ENCODE measurements around the gene KBTBD2.
"Not testable (repeated sequence)": the region's sequence is repeated elsewhere in the genome, so short reads cannot be mapped to it uniquely, and the experiment has no call there.

The KBTBD2 gene

GRCh38 chr7:32891043-32891799 is at the start of gene KBTBD2:
TSS of gene KBTBD2 (minus strand) at chr7:32891760. CDS start at chr7:32879604, 12,156 bp downstream.
- DNase-seq: peak; percentile 88 to 90

DNA sequence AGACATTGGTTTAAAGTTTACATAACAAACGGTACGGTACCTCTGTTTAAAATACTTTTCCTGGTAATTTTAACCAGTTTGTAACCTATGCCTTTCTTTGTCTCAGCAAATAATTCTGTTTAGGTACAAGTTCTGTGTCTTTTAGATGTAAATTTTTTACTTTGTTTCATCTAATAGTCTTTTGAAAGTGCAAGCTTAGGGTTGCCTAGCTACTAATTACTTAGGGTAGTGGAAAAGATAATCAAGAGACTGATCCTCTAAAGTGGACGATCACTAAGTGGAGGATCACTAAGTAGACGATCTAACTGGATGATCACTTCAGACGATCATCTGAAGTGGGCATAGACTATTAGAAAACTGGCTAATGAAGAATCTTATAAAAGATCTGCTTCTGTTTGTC is 49.6 kb upstream of the KBTBD2 start:
- DNase-seq: no peak

DNA sequence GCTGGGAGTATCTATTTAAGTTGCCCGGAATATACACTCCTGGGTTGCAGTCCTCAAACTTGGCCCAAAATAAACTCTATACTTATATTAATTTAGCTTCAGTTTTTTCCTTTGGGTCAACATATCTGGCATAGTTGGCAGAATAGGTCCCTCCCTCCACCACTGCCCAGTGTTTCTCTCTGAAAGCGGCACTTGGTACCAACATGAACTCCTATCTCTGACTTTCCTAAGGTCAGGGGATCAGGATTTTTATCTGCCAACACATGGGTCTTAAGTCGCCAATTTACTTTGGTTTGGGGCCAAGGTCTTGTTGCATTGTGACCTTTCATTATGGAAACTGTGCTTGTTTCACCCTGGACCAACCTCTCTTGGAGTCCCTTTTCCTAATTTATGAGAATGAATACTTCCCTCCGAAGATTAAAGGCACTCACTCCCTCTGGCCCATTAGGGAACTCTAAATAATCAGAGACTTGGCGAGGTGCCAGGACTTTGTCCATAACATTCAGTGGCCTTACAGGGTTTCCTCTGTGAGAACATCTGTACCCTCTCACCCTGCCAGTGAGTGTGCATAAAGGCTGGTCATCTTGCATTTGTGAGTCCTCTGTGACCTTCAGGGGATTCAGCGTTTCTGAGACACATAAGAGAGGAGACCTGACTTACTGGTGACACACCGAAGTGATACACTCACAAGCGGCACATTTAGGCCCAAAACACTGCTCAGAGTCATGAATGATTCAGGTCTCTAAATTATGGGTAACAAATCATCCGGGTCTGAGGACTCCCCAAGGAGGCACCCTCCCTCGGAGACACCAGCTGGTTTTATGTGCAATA is 46.0 kb upstream of the KBTBD2 start:
- no peak for DNase-seq

DNA sequence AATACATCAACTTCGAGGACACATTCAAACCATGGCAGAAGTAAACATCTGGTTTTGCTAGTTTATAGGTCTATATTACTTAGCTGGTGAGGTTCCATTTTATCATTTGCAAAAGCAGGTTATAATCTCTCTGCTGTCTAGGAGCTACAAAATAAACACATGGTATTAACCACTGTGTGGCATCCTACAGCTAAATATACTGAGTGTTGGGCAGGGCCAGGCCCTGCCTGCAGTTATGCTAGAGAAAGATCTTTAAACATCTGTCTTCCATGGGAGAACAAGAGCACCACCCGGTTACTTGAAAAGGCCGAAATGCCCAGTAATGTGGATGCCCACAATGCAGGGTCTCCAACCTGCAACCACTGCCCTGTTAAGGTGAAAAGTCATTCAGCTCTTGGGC is 45.1 kb upstream of the KBTBD2 start:
- no peak for DNase-seq

GRCh38 chr7:32935558-32935957 is 44.0 kb upstream of the KBTBD2 start:
- DNase-seq: no peak

GRCh38 chr7:32930378-32930777 is 38.8 kb upstream of the KBTBD2 start:
- no peak for DNase-seq

DNA sequence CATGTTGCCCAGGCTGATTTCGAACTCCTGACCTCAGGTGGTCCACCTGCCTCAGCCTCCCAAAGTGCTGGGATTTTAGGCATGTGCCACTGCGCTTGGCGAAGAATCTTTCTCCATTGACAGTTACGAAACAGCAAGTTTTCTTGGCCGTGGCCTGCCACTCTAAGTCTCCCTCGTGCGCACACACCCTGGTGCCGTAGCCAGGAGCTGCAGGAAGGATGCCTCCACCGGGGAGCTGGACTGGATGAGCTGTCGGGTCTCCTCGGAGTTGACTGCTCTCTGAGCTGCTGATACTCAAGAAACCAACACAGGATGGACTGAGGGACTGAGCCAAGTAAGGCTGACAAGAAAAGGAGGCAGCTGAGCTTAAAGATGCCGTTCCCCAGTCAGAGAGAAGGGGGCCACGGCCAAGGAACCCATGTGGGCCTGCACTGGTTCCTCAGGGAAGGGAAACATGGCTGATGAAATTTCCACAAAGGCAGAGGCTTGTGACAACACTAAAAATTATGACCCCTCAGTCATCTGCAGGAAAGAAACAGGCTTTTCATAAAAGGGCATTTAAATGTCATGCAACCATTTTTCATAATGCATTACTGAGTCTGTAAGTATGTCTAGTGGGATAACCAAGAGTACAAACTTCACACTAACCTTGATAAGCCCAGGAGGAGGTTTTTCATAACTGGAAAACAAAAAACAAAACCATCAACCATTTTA is 38.0 kb upstream of the KBTBD2 start:
- no peak for DNase-seq

DNA sequence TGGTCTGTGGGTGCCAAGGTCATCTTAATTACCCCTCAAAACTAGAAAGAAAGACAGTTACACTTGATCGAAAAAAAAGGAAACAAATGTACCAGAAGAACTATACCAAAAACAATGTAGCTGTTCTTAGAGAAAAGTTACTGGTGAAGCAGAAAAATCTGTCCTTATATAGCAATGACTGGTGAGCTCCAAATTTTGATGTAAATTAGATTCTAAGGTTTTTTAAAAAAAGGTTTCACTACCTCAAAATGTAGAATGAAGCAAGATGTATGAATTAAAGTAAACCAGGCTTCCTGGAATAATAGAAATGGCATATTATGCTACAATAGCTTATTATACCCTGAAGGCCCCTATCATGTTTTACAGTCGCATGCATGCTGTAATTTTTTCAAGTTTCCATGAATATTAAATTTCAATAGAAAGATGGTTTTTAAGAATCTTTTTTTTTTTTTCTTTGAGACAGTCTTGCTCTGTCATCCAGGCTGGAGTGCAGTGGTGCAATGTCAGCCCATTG is 37.3 kb upstream of the KBTBD2 start:
- DNase-seq: no peak

- DNase-seq: no peak
These were observed 30.3 kb upstream of the KBTBD2 start for GRCh38 chr7:32921896-32922295.

- DNase-seq: not testable (repeated sequence)
These were observed 25.4 kb upstream of the KBTBD2 start for GRCh38 chr7:32916994-32917393.

- no peak for DNase-seq
These were observed 24.4 kb upstream of the KBTBD2 start for GRCh38 chr7:32916006-32916405.

DNA sequence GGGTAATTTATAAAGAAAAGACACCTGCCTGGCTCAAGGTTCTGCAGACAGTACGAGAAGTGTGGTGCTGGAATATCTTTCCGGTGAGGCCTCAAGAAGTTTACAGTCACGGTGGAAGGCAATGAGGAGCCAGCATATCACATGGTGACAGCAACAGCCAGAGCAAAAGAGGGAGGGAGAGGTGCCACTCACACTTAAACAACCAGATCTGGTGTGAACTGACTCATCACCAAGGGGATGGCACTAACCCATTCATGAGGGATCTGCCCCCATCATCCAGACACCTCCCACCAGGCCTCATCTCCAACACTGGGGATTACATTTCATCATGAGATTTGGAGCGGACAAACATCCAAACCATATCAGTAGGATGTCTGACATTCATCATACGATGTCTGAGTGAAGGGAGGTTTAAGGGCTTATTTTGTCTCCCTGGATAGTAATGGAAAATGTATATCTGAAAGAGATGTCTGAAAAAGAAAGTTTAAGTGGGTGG is 23.5 kb upstream of the KBTBD2 start:
- no peak for DNase-seq

DNA sequence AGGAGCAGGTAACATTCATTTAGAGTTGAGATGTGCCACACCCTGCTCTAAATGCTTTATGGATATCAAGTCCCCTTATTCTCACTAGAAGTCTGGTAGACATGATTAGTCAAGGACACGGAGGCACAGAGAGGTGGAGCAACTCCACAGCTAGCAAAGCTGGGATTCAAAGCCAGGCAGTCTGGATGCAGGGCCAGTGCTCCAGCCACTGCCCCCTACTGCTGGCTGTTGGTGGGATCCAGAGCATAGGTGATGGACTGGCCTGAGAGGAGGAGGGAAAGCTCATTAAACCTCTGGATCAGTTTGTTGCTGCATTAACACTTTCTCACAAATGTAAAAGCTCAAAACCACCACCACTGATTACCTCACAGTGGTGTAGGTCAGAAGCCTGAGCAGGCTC is 22.6 kb upstream of the KBTBD2 start:
- DNase-seq: no peak

DNA sequence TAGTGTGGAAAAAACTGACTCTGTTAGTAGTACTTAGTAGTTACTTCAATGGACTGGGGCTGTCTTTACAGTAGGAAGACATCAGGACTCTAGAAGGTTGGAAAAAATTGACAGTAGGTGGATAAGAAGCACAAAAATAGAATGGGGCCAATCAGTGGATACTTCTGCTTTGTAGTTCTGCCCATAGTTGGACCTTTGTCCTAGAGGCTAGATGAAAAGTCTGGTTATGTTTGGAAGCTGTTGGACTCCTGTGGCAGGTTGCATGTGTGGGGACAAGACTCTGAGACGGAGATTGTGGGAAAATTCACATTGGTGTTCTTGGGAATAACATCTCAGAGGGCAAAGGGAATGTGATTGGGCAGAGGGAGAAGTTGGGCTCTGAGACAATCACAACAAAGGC is 18.6 kb upstream of the KBTBD2 start:
- no peak for DNase-seq

DNA sequence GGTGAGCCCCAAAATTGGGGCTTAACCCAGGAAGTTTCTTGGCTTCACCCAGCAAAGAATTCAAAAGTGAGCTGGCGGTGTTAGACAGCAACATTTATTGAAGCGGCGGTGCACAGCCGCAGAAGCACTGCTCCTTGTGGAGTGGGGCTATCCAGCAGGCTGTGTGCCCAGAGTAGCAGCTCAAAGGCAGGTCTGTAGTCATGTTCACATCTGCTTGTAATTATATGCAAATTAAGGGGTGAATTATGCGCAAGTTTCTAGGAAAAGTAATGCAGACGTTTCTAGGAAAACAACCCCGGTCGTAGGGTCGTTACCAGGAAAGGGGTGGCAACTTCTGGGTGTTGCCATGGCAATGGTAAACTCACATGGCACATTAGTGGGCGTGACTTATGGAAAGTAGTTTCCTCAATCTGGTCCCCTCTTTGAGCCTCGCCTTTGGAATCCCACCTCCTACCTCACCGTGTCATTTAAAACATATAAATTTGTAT is 13.7 kb upstream of the KBTBD2 start:
- DNase-seq: peak; percentile 92 to 96

DNA sequence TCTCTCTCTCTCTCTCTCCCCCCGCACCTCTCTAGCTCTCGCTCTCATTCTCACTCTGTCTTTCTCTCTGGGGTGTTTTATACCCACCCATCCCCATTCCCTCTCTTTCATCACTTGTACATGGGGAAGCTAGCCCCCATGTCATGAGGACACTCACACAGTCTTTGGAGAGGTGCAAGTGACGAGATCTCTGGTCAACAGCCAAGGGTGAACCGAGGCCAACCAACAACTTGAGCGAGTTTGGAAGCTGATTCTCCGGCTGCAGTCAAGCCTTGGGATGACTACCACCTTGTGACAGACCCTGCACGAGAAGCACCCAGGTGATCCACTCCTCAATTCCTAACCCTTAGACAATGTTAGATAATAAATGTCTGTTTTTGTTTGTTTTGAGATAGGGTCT is 10.1 kb upstream of the KBTBD2 start:
- no peak for DNase-seq

- no peak for DNase-seq
These were observed 9.0 kb upstream of the KBTBD2 start for GRCh38 chr7:32900433-32900995.

DNA sequence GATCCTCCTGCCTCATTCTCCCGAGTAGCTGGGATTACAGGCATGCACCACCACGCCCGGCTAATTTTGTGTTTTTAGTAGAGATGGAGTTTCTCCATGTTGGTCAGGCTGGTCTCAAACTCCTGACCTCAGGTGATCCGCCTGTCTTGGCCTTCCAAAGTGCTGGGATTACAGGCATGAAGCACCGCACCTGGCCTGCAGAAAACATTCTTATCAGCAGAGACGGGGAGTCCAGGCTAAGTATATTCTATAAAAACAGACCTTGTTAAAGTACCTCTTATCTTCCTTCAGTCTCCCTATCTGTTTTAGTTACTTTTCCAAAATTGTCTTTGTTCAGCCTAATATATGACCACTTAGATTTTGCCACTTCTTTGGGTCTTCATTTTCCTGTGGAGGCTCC is 5.8 kb upstream of the KBTBD2 start:
- not testable (repeated sequence) for DNase-seq

DNA sequence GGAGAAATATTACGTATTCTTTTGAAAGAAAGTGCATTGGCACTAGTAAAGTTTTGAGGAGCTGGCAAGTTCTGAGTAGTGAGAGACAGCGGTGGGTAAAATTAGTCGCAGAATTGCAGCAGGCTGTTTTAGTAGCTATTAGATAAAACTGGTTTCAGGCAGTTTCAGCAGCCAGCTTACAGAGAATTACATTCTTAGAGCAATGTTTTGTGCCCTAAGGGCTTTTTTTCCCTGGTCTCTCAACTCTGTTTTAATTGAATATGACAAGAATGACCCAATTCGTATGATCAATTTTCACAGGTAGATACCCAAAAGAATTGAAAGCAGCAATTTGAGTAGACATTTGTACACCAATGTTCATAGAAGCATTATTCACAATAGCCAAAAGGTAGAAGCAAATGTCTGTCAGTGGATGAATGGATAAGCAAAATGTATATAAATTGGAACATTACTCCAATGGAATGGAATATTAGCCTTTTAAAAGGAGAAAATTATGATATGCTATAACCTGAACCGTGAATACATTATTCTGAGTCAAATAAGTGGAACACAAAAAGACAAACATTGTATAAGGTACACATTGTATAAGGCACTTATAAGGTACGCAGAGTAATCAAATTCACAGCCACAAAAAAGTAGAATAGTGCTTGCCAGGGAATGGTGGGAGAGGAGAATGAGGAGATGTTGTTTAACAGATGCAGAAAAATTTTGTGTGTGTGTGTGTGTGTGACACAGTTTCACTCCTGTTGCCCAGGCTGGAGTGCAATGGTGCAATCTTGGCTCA is 5.2 kb upstream of the KBTBD2 start:
- DNase-seq: no peak

DNA sequence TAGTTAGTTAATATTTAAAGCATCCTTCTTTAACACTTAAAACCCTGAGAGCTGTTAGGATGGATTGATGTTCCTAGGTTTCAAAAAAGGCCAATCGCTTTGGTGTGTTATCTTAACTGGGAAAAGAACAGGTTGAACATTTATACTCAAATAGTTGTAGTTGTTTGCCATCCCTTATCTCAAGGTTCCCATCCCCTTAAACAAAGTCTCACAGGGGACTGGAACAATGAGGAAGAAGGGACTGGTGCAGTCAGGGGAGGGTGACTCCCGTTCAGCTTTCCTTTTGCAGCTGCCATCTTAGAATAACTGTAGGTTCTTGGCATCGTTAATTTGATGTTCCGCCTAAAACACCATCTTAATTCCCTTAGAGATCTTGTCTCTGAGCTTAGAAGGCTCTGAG is 2.6 kb upstream of the KBTBD2 start:
- no peak for DNase-seq

- DNase-seq: no peak
These were observed 2.2 kb upstream of the KBTBD2 start for GRCh38 chr7:32893722-32894121.

DNA sequence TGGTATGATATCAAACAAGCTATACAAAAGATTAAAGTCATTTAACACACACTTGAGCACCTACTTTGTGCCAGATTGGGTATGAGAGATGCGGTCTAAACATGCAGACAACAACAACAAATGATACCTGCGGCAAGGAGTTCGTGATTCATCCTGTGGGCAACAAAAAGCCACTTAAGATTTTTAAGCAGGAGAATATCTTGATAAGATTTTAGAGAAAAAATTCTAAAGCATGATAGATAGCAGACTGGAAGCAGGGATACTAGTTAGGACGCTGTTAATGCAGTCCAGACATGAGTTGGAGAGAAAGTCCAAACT is 1.6 kb upstream of the KBTBD2 start:
- no peak for DNase-seq
